ENCODE data around the gene DRG2.

Gene DRG2

DNA sequence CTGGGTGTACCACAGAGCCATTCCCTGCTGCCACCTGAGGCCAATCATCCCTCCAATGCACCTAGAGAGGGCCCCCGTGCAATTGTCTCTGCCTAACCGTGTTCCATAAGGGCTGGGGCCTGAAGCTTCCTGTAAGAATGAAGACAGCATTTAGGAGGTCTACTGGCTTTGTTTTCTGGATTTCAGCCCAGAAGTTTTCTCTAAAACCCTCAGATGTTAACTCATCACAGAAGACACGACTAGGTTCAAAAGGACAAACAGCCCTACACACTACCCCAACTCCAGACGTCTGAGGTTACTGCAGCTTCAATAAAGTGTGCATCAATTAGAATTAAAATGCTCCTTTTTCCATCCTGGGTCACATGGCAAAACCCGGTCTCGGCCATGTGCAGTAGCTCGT lies 10.8 kb upstream of the DRG2 start:
- no peak for DNase-seq

DNA sequence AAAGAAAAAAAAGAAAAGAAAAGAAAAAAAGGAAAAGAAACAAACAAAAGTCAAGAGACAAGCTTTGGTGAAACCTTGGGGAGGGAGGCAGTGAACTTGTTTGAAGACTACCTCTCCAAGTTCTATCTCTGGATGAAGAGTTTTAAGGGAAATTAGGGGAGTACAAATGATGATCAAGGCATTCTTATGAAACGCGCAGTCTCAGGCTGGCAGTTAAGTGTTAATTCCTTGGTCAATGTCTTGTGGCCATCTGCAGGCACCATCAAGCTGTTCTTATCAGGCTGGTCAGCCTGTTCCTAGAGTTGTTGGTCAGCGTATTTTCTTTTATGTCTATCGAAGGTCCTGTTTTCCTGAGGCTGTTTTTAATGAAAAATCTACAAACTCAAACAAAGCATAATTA lies 8.2 kb upstream of the DRG2 start:
- no peak for DNase-seq

DNA sequence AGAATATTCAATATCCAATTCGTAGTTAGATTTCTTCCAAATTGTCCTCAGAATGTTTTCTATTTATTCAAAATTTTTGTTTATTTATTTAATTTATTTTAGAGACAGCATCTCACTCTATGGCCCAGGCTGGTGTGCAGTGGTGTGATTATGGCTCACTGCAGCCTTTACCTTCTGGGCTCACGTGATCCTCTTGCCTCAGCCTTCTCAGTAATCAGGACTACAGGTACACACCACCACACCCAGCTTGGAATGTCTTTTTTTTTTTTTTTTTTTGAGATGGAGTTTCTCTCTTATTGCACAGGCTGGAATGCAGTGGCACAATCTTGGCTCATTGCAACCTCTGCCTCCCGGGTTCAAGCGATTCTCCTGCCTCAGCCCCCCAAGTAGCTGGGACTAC lies 3.5 kb upstream of the DRG2 start:
- DNase-seq, result no peak

DNA sequence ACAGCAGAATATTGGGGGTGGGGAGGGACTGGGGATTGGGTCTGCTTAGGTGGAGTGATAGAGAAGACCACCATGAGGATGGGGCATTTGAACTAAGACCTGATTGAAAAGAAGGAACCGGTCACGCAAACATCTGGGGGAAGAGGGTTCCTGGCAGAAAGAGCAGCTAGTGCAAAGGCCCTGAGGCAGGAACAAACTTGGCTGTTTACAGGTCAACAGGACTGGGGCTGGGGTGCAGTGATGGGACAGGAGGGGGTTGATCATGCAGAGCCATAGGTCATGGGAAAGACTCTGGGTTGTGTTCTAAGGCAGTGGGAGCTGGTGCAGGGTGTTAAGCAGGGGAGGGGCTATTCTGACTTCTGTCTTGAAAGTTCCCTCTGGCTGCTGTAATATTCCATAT lies 1.9 kb downstream of the DRG2 start:
- no peak for DNase-seq

DNA sequence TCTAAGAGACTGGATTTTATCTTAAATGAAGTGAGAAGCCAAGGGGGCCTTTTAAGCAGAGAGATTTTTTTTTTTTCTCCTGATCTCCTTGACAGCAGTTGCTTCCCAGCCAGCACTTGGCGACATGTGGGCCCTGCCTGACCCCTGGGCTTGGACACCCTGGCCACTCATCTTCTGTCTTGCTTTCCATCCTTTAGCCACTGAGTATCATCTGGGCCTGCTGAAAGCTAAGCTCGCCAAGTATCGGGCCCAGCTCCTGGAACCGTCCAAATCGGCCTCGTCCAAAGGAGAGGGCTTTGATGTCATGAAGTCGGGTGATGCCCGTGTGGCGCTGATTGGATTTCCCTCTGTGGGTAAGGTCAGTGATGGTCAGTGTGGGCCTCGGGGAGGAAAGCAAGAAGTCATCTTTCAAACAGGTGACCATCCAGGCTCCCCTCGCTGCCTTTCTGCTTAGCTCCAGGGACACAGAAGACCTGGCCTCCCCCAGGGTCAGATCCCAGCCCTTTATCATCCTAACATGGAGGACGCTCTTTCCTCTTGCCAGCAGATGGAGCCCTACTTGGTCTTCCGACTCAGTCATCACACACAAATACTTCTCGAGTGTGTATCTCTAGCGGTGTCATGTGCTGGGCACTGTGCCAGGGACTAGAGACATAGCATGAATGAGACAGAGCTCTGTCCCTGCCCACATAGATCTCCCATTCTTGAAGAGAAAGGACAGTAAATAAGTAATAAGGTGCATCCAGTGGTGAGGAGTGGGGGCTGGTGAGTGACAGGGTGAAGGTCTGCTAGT lies 6.1 kb downstream of the DRG2 start:
- no peak for DNase-seq

DNA sequence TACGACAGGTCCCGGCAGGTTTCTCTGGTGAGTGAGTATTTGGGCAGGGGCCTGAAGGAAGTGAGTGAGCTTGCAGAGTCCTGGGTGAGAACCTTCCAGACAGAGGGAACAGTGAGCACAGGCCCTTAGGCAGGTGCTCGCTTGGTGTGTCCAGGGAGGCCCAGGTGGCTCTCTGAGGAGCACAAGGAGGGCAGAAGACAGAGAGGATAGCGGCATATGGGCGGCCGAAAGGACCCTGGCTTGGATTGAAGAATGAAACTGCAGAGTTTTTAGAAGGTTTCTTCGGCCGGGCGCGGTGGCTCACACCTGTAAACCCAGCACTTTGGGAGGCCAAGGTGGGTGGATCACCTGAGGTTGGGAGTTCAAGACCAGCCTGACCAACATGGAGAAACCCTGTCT lies 6.7 kb downstream of the DRG2 start:
- no peak for DNase-seq

DNA sequence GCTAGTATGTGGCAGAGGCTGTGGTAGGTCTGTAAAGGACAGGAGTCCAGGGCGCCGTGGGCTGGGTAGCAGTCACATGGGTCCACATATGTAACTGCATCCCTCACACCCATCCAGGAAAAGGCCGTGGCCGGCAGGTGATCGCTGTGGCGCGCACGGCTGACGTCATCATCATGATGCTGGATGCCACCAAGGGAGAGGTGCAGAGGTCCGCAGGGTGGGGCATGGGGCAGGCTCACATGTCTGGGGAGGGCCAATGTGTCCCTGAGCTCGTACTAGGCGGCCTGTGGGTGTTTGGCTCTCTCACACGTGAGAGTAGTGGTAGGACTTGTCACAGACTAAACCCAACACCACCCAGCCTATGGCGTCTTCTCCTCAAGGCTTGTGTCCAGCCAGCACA lies 11.8 kb downstream of the DRG2 start:
- DNase-seq, result no peak

DNA sequence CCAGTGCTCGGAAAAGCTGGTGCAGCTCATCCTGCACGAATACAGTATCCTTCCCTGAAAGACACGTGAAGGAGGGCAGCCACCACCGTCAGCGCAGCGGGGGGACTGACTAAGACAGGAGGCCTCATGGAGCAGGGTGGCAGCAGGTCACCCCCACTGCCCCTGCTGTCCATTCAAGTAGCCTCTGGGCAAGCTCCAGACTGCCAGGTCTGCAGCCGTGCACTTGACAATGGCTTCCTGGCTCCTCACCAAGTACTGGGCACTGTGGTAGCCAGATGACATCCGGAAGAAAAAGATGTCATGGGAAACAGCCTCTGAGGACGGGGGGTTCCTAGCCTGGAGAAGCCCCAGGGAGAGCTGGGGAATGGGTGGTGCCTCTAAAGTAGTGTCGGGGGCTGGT lies 12.9 kb downstream of the DRG2 start:
- no peak for DNase-seq

DNA sequence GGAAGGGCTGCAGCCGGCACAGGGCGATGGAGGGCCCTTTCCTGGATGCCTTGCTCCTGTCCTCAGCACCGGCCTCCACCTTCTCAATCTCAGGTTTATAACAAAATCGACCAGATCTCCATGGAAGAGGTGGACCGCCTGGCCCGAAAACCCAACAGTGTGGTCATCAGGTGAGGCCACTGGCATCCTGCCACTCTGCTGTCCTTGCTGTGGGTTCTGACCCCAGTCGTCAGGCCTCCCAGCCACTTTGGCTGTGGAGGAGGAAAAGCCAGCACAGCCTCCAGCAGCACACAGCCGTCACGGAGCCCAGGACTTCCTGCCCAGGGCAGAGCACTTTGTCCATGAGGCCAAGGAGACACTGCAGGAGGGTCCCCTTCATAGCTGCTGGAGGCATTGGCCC lies 14.1 kb downstream of the DRG2 start:
- DNase-seq, result no peak

DNA sequence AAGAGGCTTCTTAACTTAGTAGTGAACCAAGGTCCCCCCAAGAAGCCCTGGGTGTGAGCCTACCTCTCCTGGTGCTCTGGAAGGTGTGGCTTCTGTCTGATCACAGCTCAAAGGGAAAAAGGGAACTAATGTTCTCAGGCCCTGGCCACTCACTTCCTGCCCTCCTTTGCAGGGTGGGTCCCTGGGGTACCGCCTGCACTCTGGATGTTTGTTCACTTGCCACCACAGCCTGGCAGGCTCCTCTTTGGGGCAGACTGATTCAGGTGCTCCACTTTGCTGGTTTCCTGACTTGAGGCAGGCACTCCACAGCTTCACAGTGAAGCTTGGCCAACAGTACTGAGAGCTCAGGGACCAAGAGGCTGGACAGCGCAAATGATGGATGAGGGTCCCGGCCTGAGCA lies 14.9 kb downstream of the DRG2 start:
- no peak for DNase-seq

DNA sequence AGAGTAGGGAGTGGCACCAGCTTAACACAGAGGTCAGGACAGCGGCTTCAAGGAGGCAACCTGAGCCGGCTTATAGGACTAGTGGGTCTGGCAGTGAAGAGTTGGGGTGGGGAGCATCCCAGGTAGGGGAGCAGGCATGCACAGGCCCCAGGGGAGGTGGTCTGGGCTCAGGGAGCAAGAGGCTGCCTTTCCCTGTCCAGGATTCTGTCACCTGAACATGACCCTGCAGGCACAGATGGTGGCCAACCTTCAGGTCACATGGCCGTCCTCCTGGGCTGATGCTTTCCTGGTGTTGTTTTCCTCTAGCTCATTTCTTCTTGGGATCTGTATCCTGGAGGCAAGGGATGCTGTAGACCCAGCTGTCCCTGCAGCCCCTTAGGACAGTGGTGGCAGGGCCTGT lies 17.3 kb downstream of the DRG2 start:
- no peak for DNase-seq

DNA sequence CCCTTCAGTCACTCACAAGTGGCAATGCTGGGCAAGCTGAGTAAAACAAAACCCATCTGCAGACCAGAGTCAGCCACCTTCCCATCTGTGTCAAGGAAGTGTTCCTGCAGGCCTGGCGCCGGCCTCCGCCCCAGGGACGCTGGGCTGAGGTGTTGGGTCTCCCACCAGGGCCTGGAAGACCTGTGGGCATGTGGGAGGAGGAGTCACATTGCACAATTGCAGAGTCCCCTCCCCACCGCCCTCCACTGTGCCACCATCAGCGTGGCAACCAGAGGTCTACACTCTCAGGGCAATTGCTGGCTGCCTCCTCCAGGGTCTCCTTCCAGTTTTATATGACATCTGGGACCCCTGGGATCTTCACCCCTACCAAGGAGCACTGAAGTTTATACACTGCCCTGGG lies 17.8 kb downstream of the DRG2 start:
- no peak for DNase-seq

DNA sequence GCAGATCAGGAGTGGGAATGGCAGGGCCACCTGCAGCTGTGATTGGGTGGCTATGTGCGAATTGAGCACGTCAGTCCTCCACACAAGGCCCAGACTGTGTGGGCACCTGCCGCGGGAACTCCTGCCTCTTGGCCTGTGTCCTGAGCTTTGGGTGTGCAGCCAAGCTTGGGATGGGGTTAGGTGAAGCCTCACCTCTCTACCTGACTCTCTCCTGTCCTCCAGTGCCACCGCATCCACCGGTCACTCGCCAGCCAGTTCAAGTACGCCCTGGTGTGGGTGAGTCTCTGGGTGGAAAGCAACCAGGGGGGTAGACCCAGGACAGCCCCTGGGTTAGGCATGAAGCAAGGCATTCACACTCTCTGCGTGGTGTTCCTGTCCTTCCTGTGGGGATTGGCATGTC lies 18.5 kb downstream of the DRG2 start:
- DNase-seq, result no peak

DNA sequence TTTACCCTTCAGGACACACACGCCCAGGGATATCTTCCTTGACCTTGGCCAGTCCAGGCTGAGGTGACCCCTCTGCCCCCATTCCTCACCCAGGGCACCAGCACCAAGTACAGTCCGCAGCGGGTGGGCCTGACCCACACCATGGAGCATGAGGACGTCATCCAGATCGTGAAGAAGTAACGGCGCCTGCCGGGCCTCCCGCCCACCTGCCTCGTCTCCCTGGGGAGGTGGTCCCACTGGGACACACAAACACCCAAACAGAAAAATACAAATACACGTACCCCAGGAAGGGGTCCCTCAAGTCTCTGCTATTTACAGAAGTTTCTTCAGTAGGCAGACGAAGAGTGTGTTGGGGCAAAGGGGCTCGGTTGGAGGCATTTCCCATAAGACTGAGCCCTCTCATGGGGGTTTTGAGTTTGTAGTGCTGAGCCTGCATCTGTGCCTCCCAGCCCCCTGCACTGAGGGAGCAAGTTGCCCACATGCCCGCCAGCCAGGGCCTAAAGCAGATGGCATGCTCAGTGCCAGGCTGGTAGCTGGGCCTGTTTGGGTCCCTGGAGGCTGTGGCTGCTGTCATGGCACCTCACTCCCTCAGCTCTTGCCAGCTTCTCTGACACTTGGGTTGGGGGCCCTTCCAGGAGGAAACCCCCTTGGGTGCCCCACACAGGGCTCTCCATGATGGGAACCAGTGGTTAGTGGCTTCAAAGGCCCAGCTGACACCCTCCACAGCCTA lies 19.5 kb downstream of the DRG2 start:
- DNase-seq, result no peak

DNA sequence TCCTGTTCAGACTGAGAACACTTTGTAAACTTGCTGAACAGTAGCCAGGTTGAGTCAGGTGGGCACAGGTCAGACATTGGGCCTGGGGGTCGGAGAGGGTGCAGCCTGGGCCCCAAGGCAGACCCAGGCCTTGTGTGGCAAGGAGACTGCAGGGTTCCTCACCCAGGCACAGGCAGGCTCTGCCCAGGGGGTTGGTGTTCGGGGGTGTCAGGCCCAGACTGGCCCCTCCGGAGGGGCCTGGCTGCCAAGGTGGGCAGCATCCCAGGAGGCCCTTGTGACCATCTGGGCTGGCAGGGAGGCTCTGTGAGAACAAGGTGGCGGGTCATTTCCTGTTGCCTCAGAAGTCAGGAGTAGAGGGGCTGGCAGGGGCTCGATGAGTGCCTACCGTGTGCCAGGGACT lies 20.2 kb downstream of the DRG2 start:
- DNase-seq, result no peak

DNA sequence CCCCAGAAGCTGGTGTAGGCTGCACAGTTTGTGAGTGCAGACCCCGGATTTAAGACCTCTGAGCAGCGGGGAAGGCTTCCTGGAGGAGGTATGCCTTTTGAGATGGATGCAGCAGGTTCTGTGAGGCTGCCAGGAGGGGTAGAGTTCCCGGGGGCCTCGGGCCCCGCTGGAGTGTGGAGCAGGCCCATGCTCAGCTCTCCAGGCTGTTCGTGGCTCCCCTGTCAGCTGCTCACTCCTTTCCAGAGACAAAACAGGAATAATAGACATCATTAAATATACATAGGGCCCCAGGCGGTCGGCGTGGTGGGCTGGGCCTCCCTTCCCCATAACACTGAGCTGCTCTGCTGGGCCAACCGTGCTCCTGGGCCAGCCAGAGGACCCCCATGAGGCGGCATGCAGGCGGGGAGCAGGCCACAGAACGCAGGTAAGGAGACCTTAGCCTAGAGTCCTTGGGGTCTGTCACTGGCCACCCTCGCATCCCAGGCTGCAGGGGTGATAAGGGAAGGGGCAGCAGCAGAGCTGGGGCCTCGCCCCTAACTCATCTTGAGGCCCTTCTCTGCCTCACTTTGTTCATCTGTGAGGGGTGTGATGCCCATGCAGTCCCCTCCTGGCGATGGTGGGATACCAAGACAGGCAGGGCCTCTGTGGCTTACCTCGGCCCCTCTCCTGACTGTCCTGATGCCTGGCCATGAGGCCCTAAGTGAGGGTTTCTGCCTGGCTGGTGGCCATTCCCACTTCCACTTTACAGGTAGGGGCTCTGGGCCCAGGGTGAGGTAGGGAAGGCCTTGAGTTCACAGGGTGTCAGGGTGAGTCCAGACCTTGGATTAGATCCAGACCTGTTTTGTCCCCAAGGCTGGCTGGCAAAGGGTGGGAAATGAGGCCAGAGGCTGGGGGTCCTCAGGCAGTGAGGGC lies 20.9 kb downstream of the DRG2 start, which contains the start of gene MYO15A:
TSS of gene MYO15A (plus strand) at position 356 of the 912 bp plus-strand sequence. CDS start 10,045 bp downstream, outside the sequence.
- DNase-seq, result no peak

DNA sequence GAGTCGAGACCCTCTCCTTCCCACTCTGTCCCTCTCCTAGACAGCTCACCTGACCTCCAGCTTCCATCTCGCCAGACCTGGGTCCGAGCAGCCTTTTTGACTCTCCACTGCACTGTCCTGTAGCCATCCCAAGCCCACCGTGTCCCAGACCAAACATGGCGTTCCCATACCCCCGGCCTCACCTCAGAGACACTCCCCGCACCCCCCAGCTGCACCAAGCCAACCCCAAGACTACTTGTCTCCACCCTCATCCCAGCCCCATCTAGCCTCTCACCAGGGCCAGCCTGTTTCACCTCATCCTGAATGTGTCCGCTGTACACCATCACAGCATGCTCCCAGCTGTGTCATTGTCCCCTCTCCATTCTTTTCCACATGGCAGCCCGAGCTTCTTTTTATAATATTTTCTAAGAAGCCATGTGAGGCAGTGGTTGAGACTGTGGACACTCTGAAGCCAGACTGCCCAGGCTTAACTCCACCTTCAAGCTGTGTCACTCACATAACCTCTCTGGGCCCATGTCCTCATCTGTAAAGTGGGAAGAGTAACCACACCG lies 22.3 kb downstream of the DRG2 start:
- no peak for DNase-seq

DNA sequence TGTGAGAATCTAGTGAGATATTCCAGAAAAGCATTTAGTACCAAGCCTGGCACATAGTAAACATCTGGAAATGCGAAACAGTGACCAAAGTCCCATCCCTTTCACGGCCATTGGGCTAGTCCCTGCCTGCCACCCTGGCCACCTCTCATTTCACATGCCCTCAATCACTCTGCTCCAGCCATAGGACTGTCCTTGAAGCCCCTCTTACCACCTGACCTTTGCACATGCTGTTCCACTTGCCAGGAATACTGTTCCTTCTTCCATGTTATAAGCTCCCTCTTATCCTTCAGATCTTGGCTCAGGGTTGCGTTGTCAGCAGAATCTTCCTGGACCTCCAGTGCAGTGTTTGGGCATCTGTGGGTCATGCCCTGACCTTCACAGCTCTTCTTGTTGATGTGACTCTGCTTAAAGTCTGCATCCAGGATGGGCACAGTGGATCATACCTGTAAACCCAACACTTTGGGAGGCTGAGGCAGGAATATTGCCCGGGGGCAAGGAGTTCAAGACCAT lies 22.9 kb downstream of the DRG2 start:
- DNase-seq, result no peak

DNA sequence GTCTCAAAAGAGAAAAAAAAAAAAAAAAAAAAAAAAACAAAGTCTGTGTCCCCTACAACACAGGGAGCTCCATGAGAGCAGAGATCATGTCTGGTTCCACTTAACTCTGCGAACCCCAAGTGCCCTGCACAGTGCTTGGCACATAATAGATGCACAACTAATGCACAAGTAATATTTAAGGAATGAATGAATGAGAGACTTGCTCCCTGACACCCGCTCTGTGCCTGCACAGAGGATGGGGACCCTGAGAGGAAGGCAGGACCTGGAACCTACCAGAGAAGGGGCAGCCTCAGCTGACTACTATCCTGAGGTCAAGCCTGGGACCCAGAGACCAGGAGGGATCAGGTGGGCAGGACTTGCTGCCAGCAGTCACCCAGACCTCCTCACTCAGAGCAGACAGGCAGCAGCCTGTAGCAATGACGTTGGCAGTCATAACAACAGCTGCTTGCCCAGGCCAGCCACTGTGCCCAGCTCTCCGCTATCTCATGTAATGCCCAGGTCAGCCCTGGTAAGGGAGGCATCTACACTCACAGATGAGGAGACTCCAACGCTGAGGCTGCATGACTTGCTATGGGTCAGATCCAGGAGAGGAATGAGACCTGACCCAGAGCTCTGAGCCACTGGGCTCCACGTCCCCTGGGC lies 23.7 kb downstream of the DRG2 start:
- DNase-seq, result no peak

DNA sequence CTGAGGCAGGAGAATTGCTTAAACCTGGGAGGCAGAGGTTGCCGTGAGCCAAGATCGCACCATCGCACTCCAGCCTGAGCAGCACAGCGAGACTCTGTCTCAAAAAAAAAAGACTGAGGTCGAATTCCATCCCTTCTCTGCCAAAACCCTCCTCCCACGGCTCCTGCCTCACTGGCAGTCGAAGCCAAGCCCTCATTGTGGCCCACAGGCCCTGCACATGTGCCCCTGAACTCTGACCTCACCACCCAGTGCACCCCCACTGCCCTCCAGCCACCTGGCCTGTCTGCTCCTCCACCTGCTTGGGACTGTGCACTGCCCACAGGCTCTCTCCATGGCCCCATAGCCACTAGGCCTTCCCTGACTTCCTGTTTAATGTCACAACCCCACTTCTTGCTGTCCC lies 27.8 kb downstream of the DRG2 start:
- no peak for DNase-seq

DNA sequence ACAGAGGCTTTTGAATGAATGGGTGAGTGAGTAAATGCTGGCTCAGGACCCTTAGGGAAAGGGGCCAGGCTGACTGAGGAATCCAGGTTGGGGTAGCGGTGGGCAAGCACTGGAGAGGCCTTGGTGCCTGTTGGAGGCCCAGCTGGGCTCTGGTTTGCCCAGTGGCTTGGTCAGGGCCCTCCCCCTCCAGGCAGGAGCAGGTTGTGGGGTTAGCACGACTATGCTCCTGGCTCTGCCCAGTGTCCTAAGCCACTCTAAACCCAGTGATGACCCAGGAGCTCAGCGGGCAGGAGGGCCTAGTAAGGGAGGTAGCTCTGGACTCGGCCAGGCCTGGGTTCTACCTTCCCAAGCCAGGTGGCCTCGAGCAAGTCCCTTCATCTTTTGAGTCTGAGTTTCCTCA lies 28.3 kb downstream of the DRG2 start:
- no peak for DNase-seq

DNA sequence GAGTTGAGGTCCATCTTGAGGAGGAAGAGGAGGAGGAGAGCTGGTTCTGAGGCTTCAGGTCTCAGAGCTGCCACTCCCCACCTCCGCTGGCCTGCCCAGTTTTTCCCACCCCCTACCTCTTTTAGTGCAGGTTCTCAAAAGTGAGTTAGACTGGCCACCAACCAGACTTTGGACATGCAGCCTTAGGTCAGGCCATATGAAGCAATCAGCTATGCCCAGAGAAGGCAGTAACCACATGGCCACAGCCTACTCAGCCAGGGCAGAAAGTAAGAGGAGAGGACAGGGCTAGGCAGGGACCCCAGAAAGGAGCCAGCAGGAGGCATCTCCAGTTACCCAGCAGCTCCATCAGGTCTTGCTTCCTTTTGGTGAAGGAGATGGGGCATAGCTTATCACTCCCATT lies 29.8 kb downstream of the DRG2 start:
- no peak for DNase-seq

Data from stimulated activated CD4-positive, alpha-beta T cell treated with anti-CD3 and anti-CD28 coated beads, Interleukin-4, amount 100 ng/mL, for 1 hour (primary cell).